Activated naive CD8-positive, alpha-beta T cell (primary cell): ENCODE data around the gene NKIRAS1.
"Not testable (repeated sequence)": the region's sequence is repeated elsewhere in the genome, so short reads cannot be mapped to it uniquely, and the experiment has no call there.

Source experiments
- H3K27ac Mint-ChIP-seq: one replicate; pipeline ENCODE4 v1.8.0; 2021; ENCODE audit warnings: mixed read lengths
- H3K27me3 Mint-ChIP-seq: one replicate; pipeline ENCODE4 v1.8.0; 2021; ENCODE audit warnings: mixed read lengths
- H3K36me3 Mint-ChIP-seq: one replicate; pipeline ENCODE4 v1.8.0; 2021; ENCODE audit warnings: mixed read lengths
- H3K4me1 Mint-ChIP-seq: one replicate; pipeline ENCODE4 v1.8.0; 2021; ENCODE audit warnings: low read depth, mixed read lengths
- H3K4me3 Mint-ChIP-seq: one replicate; pipeline ENCODE4 v1.8.0; 2021; ENCODE audit warnings: mild to moderate bottlenecking, mixed read lengths
- H3K9me3 Mint-ChIP-seq: one replicate; pipeline ENCODE4 v1.8.0; 2021; ENCODE audit warnings: low read depth, mixed read lengths

The NKIRAS1 gene

GRCh38 chr3:23923786-23924185, 7.0 kb upstream of the NKIRAS1 start:
- no peak overlapping the region for H3K4me3 Mint-ChIP-seq
- H3K4me1 Mint-ChIP-seq = peaks cover 19% of the 10 kb centered on the region
- H3K27me3 Mint-ChIP-seq = no peaks in the 10 kb centered on the region
- no peak overlapping the region for H3K27ac Mint-ChIP-seq
- no peaks in the 10 kb centered on the region for H3K9me3 Mint-ChIP-seq
- H3K36me3 Mint-ChIP-seq = peaks cover 18% of the 10 kb centered on the region

GRCh38 chr3:23921052-23921511, 4.3 kb upstream of the NKIRAS1 start:
- H3K36me3 Mint-ChIP-seq = peaks cover 33% of the 10 kb centered on the region
- no peaks in the 10 kb centered on the region for H3K9me3 Mint-ChIP-seq
- H3K27ac Mint-ChIP-seq = peak overlapping the region; percentile 68
- peaks cover 21% of the 10 kb centered on the region for H3K4me1 Mint-ChIP-seq
- no peaks in the 10 kb centered on the region for H3K27me3 Mint-ChIP-seq
- H3K4me3 Mint-ChIP-seq = no peak overlapping the region

GRCh38 chr3:23920151-23920655, 3.4 kb upstream of the NKIRAS1 start:
- peak overlapping the region; percentile 98 for H3K4me3 Mint-ChIP-seq
- H3K36me3 Mint-ChIP-seq = peaks cover 33% of the 10 kb centered on the region
- peaks cover 30% of the 10 kb centered on the region for H3K4me1 Mint-ChIP-seq
- peak overlapping the region; percentile 68 for H3K27ac Mint-ChIP-seq
- H3K9me3 Mint-ChIP-seq = no peaks in the 10 kb centered on the region
- no peaks in the 10 kb centered on the region for H3K27me3 Mint-ChIP-seq

GRCh38 chr3:23919628-23920027, 2.8 kb upstream of the NKIRAS1 start:
- H3K9me3 Mint-ChIP-seq = no peaks in the 10 kb centered on the region
- no peaks in the 10 kb centered on the region for H3K27me3 Mint-ChIP-seq
- peak overlapping the region; percentile 68 for H3K27ac Mint-ChIP-seq
- H3K4me3 Mint-ChIP-seq = peak overlapping the region; percentile 98
- H3K4me1 Mint-ChIP-seq = peaks cover 35% of the 10 kb centered on the region
- peaks cover 33% of the 10 kb centered on the region for H3K36me3 Mint-ChIP-seq

GRCh38 chr3:23918331-23918730, 1.5 kb upstream of the NKIRAS1 start:
- H3K27me3 Mint-ChIP-seq, H3K9me3 Mint-ChIP-seq: not testable (repeated sequence)
- Mint-ChIP-seq H3K4me1 (peaks cover 42% of the 10 kb centered on the region), H3K4me3 (peak overlapping the region; percentile 98), H3K36me3 (peaks cover 33% of the 10 kb centered on the region), H3K27ac (peak overlapping the region; percentile 99)

- not testable (repeated sequence) for H3K9me3 Mint-ChIP-seq, H3K27me3 Mint-ChIP-seq
- peak overlapping the region; percentile 98 for H3K4me3 Mint-ChIP-seq
- peaks cover 33% of the 10 kb centered on the region for H3K36me3 Mint-ChIP-seq
- H3K4me1 Mint-ChIP-seq = peaks cover 42% of the 10 kb centered on the region
- peak overlapping the region; percentile 99 for H3K27ac Mint-ChIP-seq
These were observed 1.0 kb upstream of the NKIRAS1 start for GRCh38 chr3:23917679-23918303.

- Mint-ChIP-seq H3K4me1 (peaks cover 42% of the 10 kb centered on the region), H3K27me3 (no peaks in the 10 kb centered on the region), H3K36me3 (peaks cover 33% of the 10 kb centered on the region), H3K27ac (peak overlapping the region; percentile 99), H3K4me3 (peak overlapping the region; percentile 98), H3K9me3 (no peaks in the 10 kb centered on the region)
These were observed 471 bp downstream of the NKIRAS1 start for GRCh38 chr3:23916152-23916885.

GRCh38 chr3:23915537-23916108, 1.2 kb downstream of the NKIRAS1 start:
- Mint-ChIP-seq H3K27ac (peak overlapping the region; percentile 55), H3K9me3 (no peaks in the 10 kb centered on the region), H3K27me3 (no peaks in the 10 kb centered on the region), H3K4me3 (peak overlapping the region; percentile 98), H3K36me3 (peaks cover 31% of the 10 kb centered on the region), H3K4me1 (peaks cover 42% of the 10 kb centered on the region)

- peaks cover 28% of the 10 kb centered on the region for H3K4me1 Mint-ChIP-seq
- no peaks in the 10 kb centered on the region for H3K27me3 Mint-ChIP-seq
- H3K4me3 Mint-ChIP-seq = no peak overlapping the region
- H3K9me3 Mint-ChIP-seq = no peaks in the 10 kb centered on the region
- no peak overlapping the region for H3K27ac Mint-ChIP-seq
- peaks cover 21% of the 10 kb centered on the region for H3K36me3 Mint-ChIP-seq
These were observed 2.7 kb downstream of the NKIRAS1 start for GRCh38 chr3:23913873-23914743.

- Mint-ChIP-seq H3K27ac (no peak overlapping the region), H3K4me3 (no peak overlapping the region), H3K36me3 (peaks cover 12% of the 10 kb centered on the region), H3K9me3 (no peaks in the 10 kb centered on the region), H3K27me3 (no peaks in the 10 kb centered on the region), H3K4me1 (peaks cover 24% of the 10 kb centered on the region)
These were observed 3.6 kb downstream of the NKIRAS1 start for GRCh38 chr3:23913182-23913581.

GRCh38 chr3:23912335-23912734, 4.5 kb downstream of the NKIRAS1 start:
- H3K36me3 Mint-ChIP-seq, H3K9me3 Mint-ChIP-seq, H3K4me3 Mint-ChIP-seq, H3K27ac Mint-ChIP-seq, H3K27me3 Mint-ChIP-seq: not testable (repeated sequence)
- H3K4me1 Mint-ChIP-seq = peaks cover 24% of the 10 kb centered on the region

GRCh38 chr3:23911397-23911796, 5.4 kb downstream of the NKIRAS1 start:
- no peak overlapping the region for H3K4me3 Mint-ChIP-seq

GRCh38 chr3:23909341-23909740, 7.4 kb downstream of the NKIRAS1 start:
- Mint-ChIP-seq H3K9me3 (no peaks in the 10 kb centered on the region), H3K27ac (no peak overlapping the region), H3K36me3 (peaks cover 8% of the 10 kb centered on the region), H3K27me3 (no peaks in the 10 kb centered on the region), H3K4me3 (no peak overlapping the region), H3K4me1 (peaks cover 4% of the 10 kb centered on the region)

More at GRCh38 chr3:23911397-23911796, 5.4 kb downstream of the NKIRAS1 start:
- no peak overlapping the region for H3K27ac Mint-ChIP-seq
- H3K4me1 Mint-ChIP-seq = peaks cover 24% of the 10 kb centered on the region
- no peaks in the 10 kb centered on the region for H3K27me3 Mint-ChIP-seq
- H3K9me3 Mint-ChIP-seq = no peaks in the 10 kb centered on the region
- peaks cover 3% of the 10 kb centered on the region for H3K36me3 Mint-ChIP-seq

- Mint-ChIP-seq H3K9me3 (no peaks in the 10 kb centered on the region), H3K27me3 (no peaks in the 10 kb centered on the region), H3K4me1 (no peaks in the 10 kb centered on the region), H3K36me3 (peaks cover 19% of the 10 kb centered on the region), H3K27ac (no peak overlapping the region), H3K4me3 (no peak overlapping the region)
These were observed 12.2 kb downstream of the NKIRAS1 start for GRCh38 chr3:23904545-23904944.
